Measurements from ENCODE around the gene ALG6. TPM values are rescaled to one million over a fixed set of nuclear protein-coding genes. Genes with fewer than 3 reads are reported as not detected.
A peak's percentile ranks its signal among the peaks of the same experiment; 100 is the strongest.
"Not testable (repeated sequence)": the region's sequence is repeated elsewhere in the genome, so short reads cannot be mapped to it uniquely, and the experiment has no call there.

Gene ALG6
- total RNA-seq, 1 experiment from 2014 or later, result 20.0 TPM

GRCh38 chr1:63413394-63413793 is 46.0 kb downstream of the ALG6 start:
- DNase-seq (ENCODE audit: low spot score), result no peak

GRCh38 chr1:63414691-63415365 is 47.4 kb downstream of the ALG6 start:
- DNase-seq (ENCODE audit: low spot score), result no peak

GRCh38 chr1:63418101-63418500 is 50.7 kb downstream of the ALG6 start:
- DNase-seq (ENCODE audit: low spot score), result no peak

GRCh38 chr1:63420746-63421145 is 53.3 kb downstream of the ALG6 start:
- not testable (repeated sequence) for DNase-seq (ENCODE audit: low spot score)

- no peak for DNase-seq (ENCODE audit: low spot score)
Observed at GRCh38 chr1:63423649-63424048, 56.2 kb downstream of the ALG6 start.

- no peak for DNase-seq (ENCODE audit: low spot score)
Observed at GRCh38 chr1:63428815-63429214, 61.4 kb downstream of the ALG6 start.

- DNase-seq (ENCODE audit: low spot score), result no peak
Observed at GRCh38 chr1:63429281-63429680, 61.9 kb downstream of the ALG6 start.

GRCh38 chr1:63435161-63435560 is 67.7 kb downstream of the ALG6 start:
- DNase-seq (ENCODE audit: low spot score), result no peak

- no peak for DNase-seq (ENCODE audit: low spot score)
Observed at GRCh38 chr1:63442141-63442475, 74.7 kb downstream of the ALG6 start.

- no peak for DNase-seq (ENCODE audit: low spot score)
Observed at GRCh38 chr1:63448731-63449246, 81.4 kb downstream of the ALG6 start.

GRCh38 chr1:63450416-63450815 is 83.0 kb downstream of the ALG6 start:
- no peak for DNase-seq (ENCODE audit: low spot score)

- DNase-seq (ENCODE audit: low spot score), result no peak
Observed at GRCh38 chr1:63453232-63453631, 85.8 kb downstream of the ALG6 start.

- DNase-seq (ENCODE audit: low spot score), result no peak
Observed at GRCh38 chr1:63454269-63454668, 86.8 kb downstream of the ALG6 start.

GRCh38 chr1:63458750-63459149 is 91.3 kb downstream of the ALG6 start:
- DNase-seq (ENCODE audit: low spot score), result no peak

- DNase-seq (ENCODE audit: low spot score), result no peak
Observed at GRCh38 chr1:63461661-63462230, 94.3 kb downstream of the ALG6 start.

GRCh38 chr1:63463248-63463647 is 95.8 kb downstream of the ALG6 start:
- no peak for DNase-seq (ENCODE audit: low spot score)

GRCh38 chr1:63466181-63466580 is 98.8 kb downstream of the ALG6 start:
- no peak for DNase-seq (ENCODE audit: low spot score)

GRCh38 chr1:63466759-63467158 is 99.3 kb downstream of the ALG6 start:
- no peak for DNase-seq (ENCODE audit: low spot score)

GRCh38 chr1:63468683-63469082 is 101.3 kb downstream of the ALG6 start:
- not testable (repeated sequence) for DNase-seq (ENCODE audit: low spot score)

- DNase-seq (ENCODE audit: low spot score), result peak; percentile 3
Observed at GRCh38 chr1:63475761-63476160, 108.3 kb downstream of the ALG6 start.

- DNase-seq (ENCODE audit: low spot score), result no peak
Observed at GRCh38 chr1:63480057-63480456, 112.6 kb downstream of the ALG6 start.

GRCh38 chr1:63486629-63487028 is 119.2 kb downstream of the ALG6 start:
- DNase-seq (ENCODE audit: low spot score), result no peak

- no peak for DNase-seq (ENCODE audit: low spot score)
Observed at GRCh38 chr1:63487336-63488065, 120.1 kb downstream of the ALG6 start.

Measured in A172 (cell line).